OCI-LY7 (cell line): Measurements from ENCODE around the gene ZNF513. TPM values are rescaled to one million over a fixed set of nuclear protein-coding genes. Genes with fewer than 3 reads are reported as not detected.

Experiments
- BruUV-seq: library from RNA; stranded (reverse); fragments of 400-500 nt; replicated peaks from 2 replicates; lab custom pipeline; 2021; lab: Mats Ljungman, UMichigan
- CTCF ChIA-PET: fragments of 300-600 bp; sonication (Branson Sonifier 250); formaldehyde crosslinking; loops from one replicate; lab custom pipeline; 2022; ENCODE audit warnings: antibody characterized with exemption; ENCODE audit not compliant: unreplicated experiment; lab: Charles Lee
- POLR2A ChIA-PET: fragments of 300-600 bp; sonication (Branson Sonifier 250); formaldehyde crosslinking; loops from one replicate; lab custom pipeline; 2022; ENCODE audit warnings: antibody characterized with exemption; lab: Charles Lee
- DNase-seq: peaks from one replicate; pipeline ENCODE4 v3.0.0-alpha.2; 2015; ENCODE audit warnings: low spot score
- H2AFZ ChIP-seq: fragments of 200-600 bp; sonication (generic), shearing (Covaris generic); 2 replicates; pipeline ENCODE4 v1.6.1; 2014; ENCODE audit warnings: mild to moderate bottlenecking, antibody characterized with exemption, low read length, moderate library complexity
- H3K27ac ChIP-seq: fragments of 200-600 bp; sonication (generic); 2 replicates; pipeline ENCODE4 v1.5.1; 2014; ENCODE audit warnings: mixed run types, low read depth, mild to moderate bottlenecking, moderate library complexity, low read length, inconsistent platforms; ENCODE audit not compliant: poor library complexity, severe bottlenecking
- H3K36me3 ChIP-seq: fragments of 200-600 bp; sonication (generic); 2 replicates; pipeline ENCODE4 v1.6.1; 2014; ENCODE audit warnings: mild to moderate bottlenecking, antibody characterized with exemption, low read length, moderate library complexity, mixed read lengths; ENCODE audit not compliant: insufficient read depth
- H3K4me1 ChIP-seq: fragments of 200-600 bp; sonication (generic); 2 replicates; pipeline ENCODE4 v1.5.1; 2014; ENCODE audit warnings: mild to moderate bottlenecking, low read length; ENCODE audit not compliant: insufficient read depth, poor library complexity, severe bottlenecking
- H3K4me2 ChIP-seq: fragments of 200-600 bp; sonication (generic); 2 replicates; pipeline ENCODE4 v1.6.1; 2014; ENCODE audit warnings: mild to moderate bottlenecking, low read length
- H3K4me3 ChIP-seq: fragments of 200-600 bp; sonication (generic); 2 replicates; pipeline ENCODE4 v1.5.1; 2014; ENCODE audit warnings: mild to moderate bottlenecking, low read depth, low read length; ENCODE audit not compliant: poor library complexity, severe bottlenecking
- H3K79me2 ChIP-seq: fragments of 200-600 bp; sonication (generic); 2 replicates; pipeline ENCODE4 v1.6.1; 2016; ENCODE audit warnings: low read depth, mild to moderate bottlenecking, low read length, moderate library complexity, mixed read lengths; ENCODE audit not compliant: insufficient read depth
- H3K9me2 ChIP-seq: fragments of 200-600 bp; sonication (generic); 2 replicates; pipeline ENCODE4 v1.6.1; 2016; ENCODE audit warnings: mild to moderate bottlenecking, low read length, mixed read lengths; ENCODE audit not compliant: insufficient read depth
- H3K9me3 ChIP-seq: fragments of 200-600 bp; sonication (generic); 2 replicates; pipeline ENCODE4 v1.6.1; 2014; ENCODE audit warnings: mild to moderate bottlenecking, mixed run types, low read length, mixed read lengths
- H4K20me1 ChIP-seq: fragments of 200-600 bp; sonication (generic); 2 replicates; pipeline ENCODE4 v1.6.1; 2014; ENCODE audit warnings: mild to moderate bottlenecking, antibody characterized with exemption, low read length, moderate library complexity, mixed read lengths; ENCODE audit not compliant: insufficient read depth
- CTCF ChIP-seq: fragments of 200-600 bp; sonication (generic); conservative IDR thresholded peaks from 2 replicates; pipeline ENCODE4 v1.5.1; 2014; ENCODE audit warnings: mild to moderate bottlenecking, antibody characterized with exemption, low read length, moderate library complexity, mixed read lengths
- EZH2phosphoT487 ChIP-seq: fragments of 200-600 bp; sonication (generic); IDR thresholded peaks from 2 replicates; pipeline ENCODE4 v1.6.1; 2018; ENCODE audit warnings: low read depth, borderline replicate concordance, mild to moderate bottlenecking, mixed run types, antibody characterized with exemption, low read length, moderate library complexity, mixed read lengths
- intact Hi-C: fragments of 100-400 bp; cut with micrococcal nuclease; formaldehyde crosslinking; loops from one replicate; pipeline ENCODE4 v1.10.0; 2022; ENCODE audit not compliant: unreplicated experiment
- total RNA-seq, 2 experiments: library from RNA; depleted of rRNA in 1 of 2; stranded (reverse); fragments of >200 nt in 1 of 2; shearing (Covaris generic) in 1 of 2; gene quantifications; 2 replicates each; pipeline ENCODE4 v1.2.3, GENCODE V29; 2014 to 2022

ZNF513 gene
- total RNA-seq, 2 experiments from 2014 or later, result 10.0 to 10.9 TPM

DNA sequence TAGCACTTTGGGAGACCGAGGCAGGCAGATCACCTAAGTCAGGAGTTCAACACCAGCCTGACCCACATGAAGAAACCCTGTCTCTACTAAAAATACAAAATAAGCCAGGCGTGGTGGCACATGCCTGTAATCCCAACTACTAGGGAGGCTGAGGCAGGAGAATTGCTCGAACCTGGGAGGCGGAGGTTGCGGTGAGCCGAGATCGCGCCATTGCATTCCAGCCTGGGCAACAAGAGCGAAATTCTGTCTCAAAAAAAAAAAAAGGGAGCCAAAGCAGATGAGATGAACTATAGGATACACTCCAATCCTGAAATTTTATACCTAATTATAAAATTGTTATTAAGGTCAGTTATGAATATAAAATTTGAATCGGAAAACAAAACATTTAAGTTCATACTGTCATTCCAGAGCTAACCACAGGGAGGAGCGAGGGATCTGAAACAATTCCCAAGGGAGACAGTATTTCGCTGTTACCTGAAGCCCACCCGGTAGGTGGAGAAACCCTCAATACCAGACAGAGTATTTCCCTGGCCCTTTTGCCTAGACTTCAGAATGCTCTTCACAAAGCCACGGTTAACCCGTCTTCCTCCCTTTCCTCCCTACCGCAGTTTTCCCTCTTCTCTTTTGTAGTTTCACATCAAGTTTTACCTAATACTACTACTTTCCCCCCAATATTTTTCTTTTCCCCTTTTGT lies 27.4 kb upstream of the ZNF513 start:
- DNase-seq, result peak; percentile 77
- ChIA-PET POLR2A (interaction anchor here (1.1 to 1.6 kb wide), 3 partner anchors 13 to 23 kb away, joined by 3 to 4 read pairs (median 3); partner anchors contain the start of gene NRBP1), CTCF (no interaction called here)
- TF ChIP-seq CTCF (peak; percentile 73), EZH2phosphoT487 (no peak)
- BruUV-seq, result no TSS peak
- H4K20me1 ChIP-seq, result peaks cover 23% of the 10 kb centered on the region; the same call in 1 of the 2 replicates
- H3K79me2 ChIP-seq, result peaks cover 64% of the 10 kb centered on the region
- no peaks in the 10 kb centered on the region for H3K9me2 ChIP-seq
- peak overlapping the region; percentile 84 for H3K27ac ChIP-seq
- intact Hi-C loops, result loop anchor here (2.0 to 10.0 kb wide), 3 partner anchors 175 to 257 kb away; partner anchors contain the start of genes CCDC121, GPN1, SLC4A1AP and SUPT7L
- peaks cover 49% of the 10 kb centered on the region for H3K36me3 ChIP-seq
- H2AFZ ChIP-seq, result no peak overlapping the region
- peak overlapping the region; percentile 96 for H3K4me2 ChIP-seq
- peaks cover 24% of the 10 kb centered on the region for H3K4me1 ChIP-seq
- no peaks in the 10 kb centered on the region for H3K9me3 ChIP-seq
- peak overlapping the region; percentile 91 for H3K4me3 ChIP-seq

GRCh38 chr2:27400348-27401135 lies 20.0 kb upstream of the ZNF513 start:
- Histone ChIP-seq H3K4me1 (no peaks in the 10 kb centered on the region), H3K9me3 (no peaks in the 10 kb centered on the region), H3K27ac (no peak overlapping the region), H3K79me2 (peaks cover 100% of the 10 kb centered on the region), H3K9me2 (no peaks in the 10 kb centered on the region), H3K36me3 (peaks cover 88% of the 10 kb centered on the region), H4K20me1 (peaks cover 9% of the 10 kb centered on the region; the same call in 1 of the 2 replicates), H2AFZ (no peak overlapping the region), H3K4me3 (no peak overlapping the region), H3K4me2 (no peak overlapping the region)
- ChIA-PET CTCF (no interaction called here), POLR2A (interaction anchor here (0.7 kb wide), 1 partner anchor 298 kb away, joined by 4 read pairs; no protein-coding TSS in a partner anchor)
- no TSS peak for BruUV-seq
- DNase-seq, result no peak
- TF ChIP-seq CTCF (no peak), EZH2phosphoT487 (no peak)
- intact Hi-C loops, result loop anchor here (10.0 kb wide), 1 partner anchor 264 kb away; the partner anchor contains the start of genes SLC4A1AP and SUPT7L
